SHP77 treated with DMSO at 0.1 percent for 48 hours (cell line): ENCODE data around the gene CMTM5.

Source experiments
- DNase-seq: peaks from one replicate; lab custom pipeline; 2025; lab: John Stamatoyannopoulos, UW

CMTM5 gene, protein sequence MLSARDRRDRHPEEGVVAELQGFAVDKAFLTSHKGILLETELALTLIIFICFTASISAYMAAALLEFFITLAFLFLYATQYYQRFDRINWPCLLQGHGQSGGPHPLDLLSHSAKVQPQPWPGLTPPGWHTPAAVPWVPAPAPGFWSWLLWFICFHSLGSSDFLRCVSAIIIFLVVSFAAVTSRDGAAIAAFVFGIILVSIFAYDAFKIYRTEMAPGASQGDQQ

DNA sequence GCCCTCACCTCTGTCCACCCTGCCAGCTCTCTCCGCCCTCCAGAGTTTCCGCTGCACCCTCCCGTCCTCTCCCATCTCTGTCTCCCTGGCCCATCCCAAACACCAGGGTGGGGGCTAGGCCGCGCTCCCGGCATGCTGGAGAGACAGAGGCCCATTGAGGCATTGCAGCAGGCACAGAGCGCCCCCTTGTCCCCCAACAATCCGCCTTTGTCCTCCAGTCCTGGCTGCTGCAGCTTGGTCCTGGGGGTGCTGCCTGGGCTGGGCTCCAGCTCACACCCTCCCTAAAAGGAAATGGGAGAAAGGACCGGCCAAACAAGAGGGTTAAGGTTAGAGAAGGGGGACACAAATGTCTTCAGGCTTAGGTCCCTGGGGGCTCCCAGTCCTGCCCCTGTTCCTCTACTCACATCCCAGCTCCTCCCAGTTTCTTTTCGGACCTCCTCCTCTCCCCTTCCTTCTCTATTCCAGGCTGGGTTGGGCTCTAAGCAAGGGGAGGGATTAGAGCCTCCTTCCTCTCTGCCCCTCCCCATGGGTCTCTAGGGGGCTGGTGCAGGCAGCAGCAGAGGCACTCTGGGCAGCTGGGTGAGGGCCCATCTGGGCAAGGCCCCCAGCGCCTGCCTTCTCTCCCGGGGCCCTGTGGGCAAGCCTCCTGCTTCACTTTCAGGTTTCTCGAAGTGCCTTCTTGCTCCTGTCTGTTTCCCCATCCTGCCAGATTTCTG lies at the start of gene CMTM5:
CMTM5 (plus strand) TSS at position 565 of the 716 bp plus-strand sequence. CDS start 206 bp downstream, outside the sequence.
- no peak for DNase-seq

DNA sequence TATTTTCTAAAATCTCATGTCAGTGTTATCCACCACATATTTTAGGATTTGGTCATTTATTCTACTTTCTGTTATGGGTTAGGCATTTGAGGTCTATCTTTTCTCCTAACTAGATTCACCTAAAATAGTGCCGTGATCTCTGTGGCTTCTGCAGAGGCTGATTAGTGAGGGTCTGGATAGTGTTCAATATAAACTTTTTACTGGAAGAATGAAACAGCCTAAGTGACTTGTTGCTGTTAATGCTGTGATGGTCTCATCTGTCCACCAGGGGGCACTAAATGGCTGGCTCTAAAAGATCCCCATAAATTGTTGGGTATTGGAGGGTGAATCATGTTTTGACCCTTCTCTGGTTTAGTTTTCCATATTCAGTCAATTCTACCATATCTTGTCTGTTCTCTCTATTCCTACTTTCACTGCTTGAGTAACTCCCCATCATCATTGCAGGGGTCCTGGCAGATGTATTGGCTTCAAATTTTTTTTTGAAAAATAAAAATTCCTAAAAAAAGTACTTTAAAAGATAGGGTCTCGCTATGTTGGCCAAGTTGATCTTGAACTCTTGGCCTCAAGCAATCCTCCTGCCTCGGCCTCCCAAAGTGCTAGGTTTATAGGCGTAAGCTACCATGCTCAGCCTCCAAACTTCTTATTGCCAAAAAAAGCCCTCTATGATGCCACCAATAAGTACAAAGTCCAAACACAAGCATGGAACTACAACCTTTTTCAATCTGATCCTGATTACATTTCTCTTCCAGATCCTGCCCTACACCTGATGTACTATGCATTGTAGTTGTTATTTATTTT lies 48.7 kb upstream of the CMTM5 start:
- DNase-seq: peak; percentile 32

DNA sequence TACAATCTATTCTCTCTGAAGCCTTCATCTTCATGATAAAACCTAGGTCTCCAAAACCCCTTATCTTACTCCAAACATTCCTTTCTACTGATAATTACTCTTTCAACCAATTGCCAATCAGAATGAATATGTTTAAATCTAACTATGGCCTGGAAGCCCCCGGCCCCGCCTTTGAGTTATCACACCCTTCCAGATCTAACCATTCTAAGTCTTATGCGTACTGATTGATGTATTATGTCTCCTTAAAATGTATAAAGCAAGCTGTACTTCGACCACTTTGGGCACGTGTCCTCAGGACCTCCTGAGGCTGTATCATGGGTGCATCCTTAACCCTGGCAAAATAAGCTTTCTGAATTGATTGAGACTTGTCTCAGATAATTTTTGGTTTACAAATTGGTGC lies 41.2 kb upstream of the CMTM5 start:
- DNase-seq: no peak

DNA sequence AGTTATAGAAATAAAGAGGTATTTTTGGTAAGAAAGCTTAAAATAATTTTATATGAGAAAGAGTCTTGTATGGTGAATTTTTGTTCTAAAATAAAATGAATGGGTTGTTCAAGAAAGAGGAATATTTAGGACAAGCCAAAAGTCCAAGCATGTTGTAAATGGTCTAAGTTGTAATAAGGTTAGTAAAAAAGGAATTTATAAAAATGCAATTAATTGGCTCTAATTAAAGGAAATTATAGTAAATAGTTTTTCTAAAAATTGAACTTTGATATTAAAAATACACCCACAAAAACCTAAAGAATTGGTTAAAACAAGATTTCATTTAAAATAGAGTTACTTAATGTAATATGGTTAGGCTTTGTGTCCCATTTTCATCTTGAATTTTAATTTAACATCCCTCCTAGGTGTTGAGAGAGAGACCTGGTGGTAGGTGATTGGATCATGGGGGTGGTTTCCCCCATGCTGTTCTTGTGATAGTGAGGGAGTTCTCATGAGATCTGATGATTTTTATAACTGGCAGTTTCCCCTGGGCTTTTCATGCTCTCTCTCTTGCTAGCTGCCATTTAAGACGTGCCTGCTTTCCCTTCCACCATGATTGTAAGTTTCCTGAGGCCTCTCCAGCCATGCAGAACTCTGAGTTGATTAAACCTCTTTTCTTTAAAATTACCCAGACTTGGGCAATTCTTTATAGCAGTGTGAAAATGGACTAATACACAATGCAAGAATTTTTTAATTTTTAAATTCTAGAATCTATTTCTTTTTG lies 37.2 kb upstream of the CMTM5 start:
- no peak for DNase-seq

DNA sequence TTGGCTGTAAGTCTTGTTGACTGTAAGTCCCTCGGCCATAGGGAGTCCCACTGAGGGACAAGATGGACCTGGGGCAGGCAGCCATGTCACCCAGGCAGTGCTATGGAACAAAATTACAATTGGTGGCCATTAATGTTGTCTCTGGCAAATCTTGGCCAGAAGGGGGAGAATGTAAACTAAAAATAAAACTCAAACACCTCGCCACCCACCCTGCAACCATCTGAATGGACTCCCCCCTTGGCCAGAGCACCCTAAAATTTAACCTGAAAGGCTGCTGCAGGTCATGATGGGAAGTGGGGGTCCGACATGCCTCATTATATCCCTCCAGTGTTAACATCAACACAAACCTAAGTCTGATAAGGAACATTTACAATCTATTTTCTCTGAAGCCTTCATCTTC lies 32.4 kb upstream of the CMTM5 start:
- no peak for DNase-seq

DNA sequence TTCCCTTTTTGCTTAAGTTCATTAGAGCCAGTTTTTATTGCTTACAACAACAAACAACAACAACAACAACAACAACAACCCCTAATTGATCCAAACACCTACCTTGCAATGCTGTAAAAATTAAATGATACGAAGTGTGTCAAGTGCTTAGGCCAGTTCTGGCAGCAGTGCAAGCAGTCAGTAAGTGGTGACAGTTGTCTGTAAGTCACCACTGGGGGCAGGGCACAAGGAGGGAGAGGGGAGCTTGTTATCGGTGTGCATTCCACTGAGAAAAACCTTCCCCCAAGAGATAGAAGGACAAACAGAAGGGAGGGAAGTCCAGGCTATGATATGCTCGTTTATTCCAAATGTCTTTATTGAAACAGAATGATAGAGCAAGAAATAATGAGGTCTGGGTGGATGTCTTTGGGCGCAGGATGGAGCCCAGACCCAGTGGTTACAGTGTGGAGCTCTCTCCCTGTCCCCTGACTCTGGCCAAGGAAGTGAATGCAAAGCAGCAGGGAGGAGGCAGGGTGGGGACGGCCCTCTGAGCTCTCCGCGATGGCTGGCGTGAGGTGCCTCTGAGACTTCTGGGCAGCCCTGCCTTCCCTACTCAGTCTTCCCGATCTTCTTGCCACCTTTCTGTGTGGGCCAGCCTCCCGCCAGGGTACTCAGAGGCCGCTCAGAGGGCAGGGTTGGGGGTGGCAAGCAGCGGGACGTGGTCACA lies 30.7 kb upstream of the CMTM5 start:
- no peak for DNase-seq

DNA sequence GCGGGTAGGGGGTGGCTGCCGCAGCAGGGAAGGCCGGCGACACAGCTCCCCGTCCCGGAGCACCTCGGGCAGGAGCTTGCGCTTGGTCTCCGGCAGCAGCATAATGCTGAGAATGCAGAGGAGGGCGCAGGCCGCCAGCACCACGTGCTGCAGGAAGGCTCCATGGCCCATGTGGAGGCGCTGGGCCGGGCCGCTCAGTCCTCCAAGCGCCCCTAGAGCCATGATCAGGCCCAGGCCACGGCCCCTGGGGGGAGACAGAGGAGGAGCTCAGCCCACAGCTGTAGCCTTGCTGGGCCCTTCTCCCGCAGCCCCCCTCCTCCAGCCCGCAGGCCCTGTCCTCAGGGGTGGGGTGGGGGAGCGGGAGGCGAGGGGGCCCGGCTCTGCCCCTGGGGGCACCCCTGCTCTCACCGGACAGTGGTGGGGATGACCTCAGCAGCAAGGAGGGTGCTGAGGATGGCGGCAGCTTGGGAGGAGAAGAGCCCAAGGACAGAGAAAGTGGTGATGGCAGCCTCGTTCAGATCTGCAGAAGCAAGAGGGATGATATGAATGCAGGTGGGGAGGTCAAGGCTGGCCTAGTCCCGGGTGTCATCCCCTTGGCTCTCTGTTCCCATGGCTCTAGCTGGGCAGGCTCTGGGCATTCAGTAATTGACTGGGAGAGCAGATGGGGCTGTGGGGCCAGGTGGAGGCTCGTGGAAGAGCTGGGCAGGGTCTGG lies 30.0 kb upstream of the CMTM5 start:
- no peak for DNase-seq

DNA sequence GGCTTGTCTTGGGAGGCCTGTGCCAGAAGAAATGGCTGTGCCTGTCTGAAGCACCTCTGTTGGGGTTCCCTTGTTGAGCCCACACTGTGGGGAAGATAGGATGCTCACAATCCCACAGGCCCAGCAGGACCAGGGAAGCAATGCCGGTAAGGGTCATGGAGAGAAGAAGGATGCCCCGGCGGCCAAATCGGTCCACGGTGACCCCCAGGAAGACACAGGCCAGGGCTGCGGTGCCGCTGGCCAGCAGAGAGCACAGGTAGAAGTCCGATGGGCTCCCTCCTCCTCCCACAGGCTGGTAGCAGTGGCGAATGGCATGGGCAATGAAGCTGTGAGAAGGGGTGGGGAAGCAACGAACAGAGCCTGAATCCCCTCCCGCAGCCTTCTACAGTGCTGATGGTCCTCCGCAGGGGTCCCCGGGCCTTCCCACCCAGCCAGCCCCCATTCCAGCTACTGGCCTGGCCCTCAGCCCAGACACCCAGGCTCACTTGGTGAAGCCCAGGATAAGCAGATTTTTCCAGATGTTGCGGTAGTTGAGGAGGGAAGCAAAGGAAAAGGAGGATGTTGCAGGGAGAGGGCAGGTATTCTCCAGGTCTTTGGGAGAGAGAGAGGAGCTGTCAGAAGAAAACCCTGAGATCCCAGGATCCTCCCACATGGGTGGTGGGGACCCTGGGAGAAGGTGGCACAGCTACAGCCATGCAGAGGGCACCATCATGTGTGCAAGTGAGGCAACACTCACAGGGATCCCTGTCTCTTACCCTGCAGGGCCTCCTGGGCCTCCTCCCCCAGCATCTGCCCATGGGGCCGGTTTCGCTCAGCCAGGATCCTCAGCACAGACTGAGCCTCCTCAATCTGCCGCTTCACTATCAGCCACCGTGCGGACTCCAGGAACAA lies 29.2 kb upstream of the CMTM5 start:
- no peak for DNase-seq

DNA sequence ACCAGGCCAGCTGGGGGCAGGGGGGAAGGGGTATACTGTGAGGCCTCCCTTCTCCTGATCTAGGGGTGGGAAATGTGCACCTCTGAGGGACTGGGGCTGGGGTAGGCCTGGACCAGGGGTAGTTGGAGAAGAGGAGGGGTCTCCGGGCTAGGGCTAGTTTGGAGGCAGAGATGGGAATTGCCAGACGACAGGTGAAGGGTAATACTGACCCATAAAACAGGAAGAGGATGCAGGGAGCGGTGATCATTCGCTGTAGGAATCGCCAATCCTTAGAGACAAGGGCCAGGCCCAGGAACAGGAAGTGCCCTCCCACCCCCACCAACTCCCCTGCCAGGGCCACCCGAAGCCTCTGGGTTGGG lies 28.6 kb upstream of the CMTM5 start:
- DNase-seq: no peak

DNA sequence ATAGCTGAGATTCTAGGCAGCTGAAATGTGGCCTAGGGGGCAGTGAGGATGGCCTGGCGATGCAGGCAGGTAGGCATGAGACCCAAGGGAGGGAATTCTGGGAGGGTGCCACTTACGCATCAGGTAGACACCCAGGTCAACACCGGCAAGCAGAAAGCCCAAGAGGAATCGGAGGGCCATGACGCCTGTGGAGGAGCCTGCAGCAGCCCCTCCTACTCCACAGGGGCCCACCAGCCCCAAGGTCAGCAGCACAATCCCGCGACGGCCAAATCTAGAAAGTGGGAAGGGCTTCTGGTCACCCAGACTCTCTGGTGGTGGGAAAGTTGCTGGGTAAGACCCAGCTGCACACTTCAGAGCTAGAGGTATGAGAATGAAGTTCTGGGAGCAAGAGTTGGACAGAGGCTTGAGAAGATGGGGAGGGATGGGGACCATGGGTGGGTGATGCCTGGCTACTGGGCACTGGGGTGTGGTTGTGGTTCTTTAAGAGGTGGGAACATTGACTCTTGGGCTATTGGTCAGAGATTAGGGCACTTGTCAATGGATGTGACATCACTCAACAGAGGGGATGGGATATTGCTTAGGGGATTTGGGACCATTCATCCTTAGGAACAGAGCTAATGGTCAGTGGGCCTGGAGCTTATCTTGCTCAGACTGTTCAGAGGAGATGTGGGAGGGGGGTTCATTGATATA lies 27.5 kb upstream of the CMTM5 start:
- DNase-seq: no peak

DNA sequence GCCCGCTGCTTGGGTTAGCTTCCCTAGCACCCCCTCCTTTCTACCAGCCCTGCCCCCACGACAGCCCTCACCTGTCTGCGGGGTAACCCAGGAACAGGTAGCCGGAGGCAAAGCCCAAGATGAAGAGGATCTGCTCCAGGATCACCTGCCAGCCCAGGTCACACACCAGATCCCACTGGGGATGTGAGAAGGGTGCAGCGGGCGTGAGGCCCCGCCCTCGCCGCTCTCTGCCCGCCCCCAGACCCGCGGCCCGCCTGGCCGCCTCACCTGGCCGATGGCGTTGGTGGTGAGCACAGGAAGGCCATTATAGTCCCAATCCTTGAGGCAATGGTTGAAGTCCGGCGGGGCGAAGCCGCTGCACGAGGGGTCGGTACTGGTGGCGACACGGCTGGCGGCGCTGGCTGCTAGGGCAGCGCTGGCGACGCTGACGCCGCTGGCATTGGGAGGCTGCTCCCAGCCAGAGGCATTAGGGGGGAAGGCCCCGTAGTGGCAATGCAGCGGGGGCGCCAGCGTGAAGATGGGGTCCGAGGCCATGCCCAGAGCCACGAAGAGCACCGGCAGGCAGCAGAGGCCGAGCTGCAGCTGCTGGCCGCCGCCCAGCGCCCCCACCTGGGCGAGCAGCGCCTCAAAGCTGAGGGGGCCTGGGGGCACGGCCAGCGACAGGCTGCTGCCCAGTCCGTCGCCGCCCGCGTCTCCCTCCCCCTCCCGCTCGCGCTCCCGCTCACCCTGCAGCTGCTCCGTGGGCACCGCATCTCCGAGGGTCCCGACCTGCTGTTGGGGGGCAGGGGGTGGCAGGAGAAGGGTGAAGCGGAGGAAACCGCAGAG lies 25.0 kb upstream of the CMTM5 start:
- DNase-seq: no peak

DNA sequence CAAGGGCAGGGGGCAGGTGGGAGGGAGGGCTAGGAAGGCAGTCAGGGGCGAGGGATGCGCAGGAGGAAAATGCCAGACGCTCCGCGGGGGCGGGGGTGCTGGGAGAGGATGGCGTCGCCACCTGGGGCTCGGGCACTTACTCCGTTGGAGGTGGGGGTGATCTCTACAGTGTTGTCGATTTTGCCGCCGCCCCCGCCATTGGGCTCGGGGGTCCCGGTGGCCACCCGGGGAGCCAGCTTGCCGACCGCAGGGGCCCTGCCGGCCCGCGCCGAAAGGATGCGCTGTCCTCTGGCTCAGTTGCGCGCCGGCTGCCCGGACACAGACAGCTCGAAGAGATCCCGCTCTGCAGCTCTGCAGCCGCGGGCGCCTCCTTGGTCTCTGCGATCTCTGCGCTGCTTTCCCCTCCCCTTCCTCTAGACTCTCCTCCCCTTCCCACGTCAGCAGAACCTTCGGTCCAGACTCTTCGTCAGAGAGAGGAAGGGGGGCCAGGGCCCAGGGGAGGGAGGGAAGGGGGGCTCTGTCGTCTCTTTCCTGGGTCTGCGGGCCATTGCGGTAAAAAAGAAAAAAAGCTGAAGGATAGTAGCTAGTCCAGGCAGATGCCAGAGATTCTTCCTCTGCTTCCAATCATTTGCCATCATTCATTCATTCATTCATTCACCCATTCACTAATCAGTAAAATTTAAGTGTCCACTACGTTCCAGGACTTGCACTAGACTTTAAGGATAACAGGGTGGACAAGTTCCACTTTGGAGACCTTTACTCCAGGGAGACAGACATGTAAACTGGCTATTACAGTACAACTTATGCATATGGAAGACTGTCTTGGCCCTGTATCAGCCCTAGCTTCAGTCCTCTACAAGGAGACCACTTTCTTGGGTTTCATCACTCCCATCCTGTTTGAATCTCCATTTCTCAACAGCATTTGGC lies 24.1 kb upstream of the CMTM5 start, which contains the start of gene SLC22A17:
SLC22A17 (minus strand) TSS at position 382 of the 927 bp plus-strand sequence.
- DNase-seq: no peak

DNA sequence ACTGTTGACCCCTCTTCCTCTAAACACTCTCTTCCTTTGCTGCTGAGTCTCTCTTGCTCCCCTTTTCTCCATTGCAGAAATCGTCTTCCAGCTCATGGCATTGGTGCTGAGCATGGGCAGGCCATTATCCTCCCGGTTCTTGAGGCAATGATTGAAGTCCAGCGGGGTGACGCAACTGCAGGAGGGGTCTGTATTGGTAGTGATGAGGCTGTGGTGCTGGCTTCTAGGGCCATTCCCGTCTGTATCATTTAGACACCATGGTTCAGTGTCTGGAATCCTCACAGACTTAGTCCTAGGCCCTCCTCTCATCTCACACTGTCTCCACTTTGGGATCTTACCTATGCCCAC lies 23.4 kb upstream of the CMTM5 start:
- no peak for DNase-seq

DNA sequence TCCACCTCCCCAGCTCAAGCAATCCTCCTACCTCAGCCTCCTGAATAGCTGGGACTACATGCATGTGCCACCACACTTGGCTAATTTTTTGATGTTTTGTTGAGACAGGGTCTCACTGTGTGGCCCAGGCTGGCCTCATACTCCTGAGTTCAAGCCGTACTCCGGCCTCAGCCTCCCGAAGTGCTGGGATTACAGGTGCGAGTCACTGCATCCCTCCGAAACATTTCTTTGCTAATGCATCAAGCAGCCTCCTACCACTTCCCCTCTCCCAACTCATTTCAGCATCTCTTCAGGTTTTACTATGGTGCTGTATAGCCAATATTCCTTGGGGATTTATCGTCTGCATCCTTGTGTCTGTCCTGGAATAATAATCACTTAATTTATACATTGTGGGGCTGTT lies 21.9 kb upstream of the CMTM5 start:
- DNase-seq: no peak

DNA sequence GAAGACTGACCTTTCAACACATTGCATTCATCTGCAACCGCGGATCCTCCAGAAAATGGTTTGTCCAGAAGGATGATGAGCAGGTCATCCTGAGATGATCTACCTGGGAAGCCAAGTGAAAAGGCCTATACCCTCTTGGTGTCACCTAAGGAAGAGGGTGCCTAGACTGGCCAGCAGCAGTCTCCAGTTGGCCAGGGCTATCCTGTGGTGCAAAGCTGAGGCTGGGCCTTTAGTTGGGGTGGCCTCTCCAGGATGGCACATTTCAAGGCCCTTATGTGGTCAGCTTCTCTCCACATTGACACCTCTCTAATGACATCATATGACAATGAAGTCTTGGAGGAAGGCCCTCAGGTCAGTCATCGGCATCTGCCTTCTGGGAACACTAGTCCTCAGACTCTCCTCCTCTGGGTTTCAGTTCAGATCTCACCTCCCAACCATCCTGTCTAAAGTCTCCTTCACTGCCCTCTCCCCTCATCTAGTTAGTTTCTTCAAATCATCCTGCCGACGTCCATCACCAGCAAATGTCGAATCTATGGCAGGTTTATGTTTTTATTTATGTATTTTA lies 20.9 kb upstream of the CMTM5 start:
- DNase-seq: no peak

DNA sequence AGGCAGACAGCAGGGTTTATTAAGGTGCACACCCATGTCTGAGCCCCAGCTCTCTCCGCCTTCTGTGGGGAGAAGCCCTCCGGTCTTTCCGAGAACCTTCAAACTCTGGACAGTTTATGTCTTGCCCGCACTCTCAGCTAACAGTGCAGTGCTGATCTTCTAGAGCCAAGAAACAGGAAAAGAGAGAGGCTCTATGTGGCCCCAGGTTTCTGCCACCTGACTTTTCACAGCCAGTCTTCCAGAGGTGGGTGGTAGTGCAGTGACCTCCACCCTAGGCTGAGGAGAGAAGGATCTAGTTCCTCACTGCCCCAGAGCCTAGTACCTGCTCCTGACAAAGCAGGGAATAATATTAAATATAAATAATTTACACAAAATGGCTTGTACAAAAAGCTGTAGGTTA lies 20.2 kb upstream of the CMTM5 start:
- no peak for DNase-seq

DNA sequence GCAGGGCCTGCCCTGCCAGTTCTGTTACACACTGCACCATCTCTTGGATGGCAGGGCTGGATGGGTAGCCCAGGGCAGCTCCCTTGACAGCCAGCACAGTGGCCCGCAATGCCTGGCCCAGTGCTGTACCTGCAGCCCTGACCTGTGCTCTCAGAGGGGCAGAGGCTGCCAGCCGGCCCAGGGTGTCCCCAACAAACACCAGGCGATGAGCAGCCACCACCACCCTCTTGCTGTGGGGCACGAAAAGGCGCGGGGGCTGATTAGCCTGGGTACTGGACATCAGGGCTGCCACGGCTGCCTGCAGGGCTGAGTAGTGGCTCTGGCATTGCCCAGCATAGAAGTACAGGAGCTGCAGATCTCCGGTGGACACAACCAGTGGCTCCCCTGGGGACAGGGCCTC lies 19.6 kb upstream of the CMTM5 start:
- no peak for DNase-seq
